Measurements from ENCODE around the gene CD81. TPM values are rescaled to one million over a fixed set of nuclear protein-coding genes. Genes with fewer than 3 reads are reported as not detected.

Gene CD81
- total RNA-seq, 4 donors from 2014 or later: 264 to 370 (median 298) TPM

DNA sequence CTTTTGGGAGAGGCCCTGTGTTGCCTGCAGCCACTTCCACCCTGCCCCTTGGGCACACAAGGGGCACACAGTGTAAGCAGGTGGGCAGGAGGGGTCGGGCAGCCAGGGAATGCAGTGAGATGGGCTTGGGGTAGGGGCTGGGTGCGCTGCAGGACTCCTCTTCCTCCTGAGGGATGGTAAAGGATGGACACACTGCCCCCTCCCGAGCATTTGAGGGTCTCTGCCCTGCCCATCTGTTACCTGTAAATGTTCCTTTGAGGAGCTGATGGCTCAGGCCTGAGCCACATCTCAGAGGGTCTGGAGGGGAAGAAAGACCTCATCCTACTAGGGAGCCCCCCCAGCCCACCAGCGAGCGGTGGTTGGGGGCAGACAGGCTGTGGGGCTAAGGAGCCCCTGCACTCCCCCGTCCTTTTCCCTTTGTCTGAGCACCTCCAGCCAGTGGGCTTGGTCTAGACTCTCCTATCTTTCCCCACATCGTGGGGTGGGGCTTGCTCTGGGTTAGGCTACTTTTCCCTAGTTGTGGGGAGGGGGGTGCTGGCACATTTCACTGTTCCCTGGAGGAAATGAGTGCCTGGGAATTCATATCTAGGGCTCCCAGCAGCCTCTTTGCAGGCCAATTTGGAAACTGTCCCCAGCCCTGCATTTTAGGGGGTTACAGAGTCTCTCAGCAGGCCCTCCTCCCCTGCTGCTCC is 21.7 kb downstream of the CD81 start:
- intact Hi-C loops (cut with DNase I): no loop called here
- Histone ChIP-seq H3K4me3 (replicated peaks in 1 of 3) (no peak overlapping the region), H3K27me3 (no peaks in the 10 kb centered on the region), H3K36me3 (peaks cover 36 to 39% of the 10 kb centered on the region in 2 donors), H3K27ac (peak overlapping the region in 2 of 3 donors; percentile 95 to 97), H3K4me1 (peaks cover 20 to 24% of the 10 kb centered on the region in 2 donors), H3K9me3 (no peaks in the 10 kb centered on the region)
- no peak for DNase-seq
- 55 to 62% methylated on average over 7 of the region's 7 CpGs for WGBS, 2 donors
- TF ChIP-seq POLR2A (IDR thresholded peaks at IDR 0.05): no peak
- TF ChIP-seq, protein P1, sequence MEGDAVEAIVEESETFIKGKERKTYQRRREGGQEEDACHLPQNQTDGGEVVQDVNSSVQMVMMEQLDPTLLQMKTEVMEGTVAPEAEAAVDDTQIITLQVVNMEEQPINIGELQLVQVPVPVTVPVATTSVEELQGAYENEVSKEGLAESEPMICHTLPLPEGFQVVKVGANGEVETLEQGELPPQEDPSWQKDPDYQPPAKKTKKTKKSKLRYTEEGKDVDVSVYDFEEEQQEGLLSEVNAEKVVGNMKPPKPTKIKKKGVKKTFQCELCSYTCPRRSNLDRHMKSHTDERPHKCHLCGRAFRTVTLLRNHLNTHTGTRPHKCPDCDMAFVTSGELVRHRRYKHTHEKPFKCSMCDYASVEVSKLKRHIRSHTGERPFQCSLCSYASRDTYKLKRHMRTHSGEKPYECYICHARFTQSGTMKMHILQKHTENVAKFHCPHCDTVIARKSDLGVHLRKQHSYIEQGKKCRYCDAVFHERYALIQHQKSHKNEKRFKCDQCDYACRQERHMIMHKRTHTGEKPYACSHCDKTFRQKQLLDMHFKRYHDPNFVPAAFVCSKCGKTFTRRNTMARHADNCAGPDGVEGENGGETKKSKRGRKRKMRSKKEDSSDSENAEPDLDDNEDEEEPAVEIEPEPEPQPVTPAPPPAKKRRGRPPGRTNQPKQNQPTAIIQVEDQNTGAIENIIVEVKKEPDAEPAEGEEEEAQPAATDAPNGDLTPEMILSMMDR (IDR thresholded peaks at IDR 0.05): no peak

DNA sequence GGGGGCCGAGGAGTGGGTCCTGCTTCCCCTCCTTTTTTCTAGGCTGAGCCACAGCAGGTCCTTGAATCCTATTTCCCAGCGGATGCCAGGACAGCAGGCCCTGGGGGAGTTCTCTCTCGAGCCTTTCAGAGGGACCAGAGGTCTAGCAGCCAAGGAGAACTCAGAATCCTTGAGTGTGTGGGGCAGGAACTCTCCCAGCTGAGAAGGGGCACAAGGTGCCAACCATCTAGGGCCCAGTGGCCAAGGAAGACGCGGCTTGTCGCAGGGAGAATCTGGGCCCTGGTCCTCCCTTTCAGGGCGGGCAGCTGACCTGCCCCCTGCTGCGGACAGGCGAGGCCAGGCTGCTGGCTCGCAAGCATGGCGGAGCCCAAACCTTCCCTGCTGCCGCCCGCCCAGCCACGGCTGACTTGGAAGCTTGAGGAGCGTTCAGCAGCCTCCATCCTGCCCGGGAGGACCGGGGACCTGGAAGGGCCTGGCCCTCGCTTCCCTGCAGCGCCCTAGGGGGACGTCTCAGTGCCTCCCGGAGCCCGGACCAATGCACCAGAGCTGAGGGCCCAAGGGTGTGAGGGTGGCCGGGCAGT is 22.5 kb downstream of the CD81 start:
- H3K4me3 ChIP-seq (replicated peaks in 1 of 3): peak overlapping the region; percentile 34 to 68 (median 57)
- H3K9me3 ChIP-seq: no peaks in the 10 kb centered on the region
- H3K4me1 ChIP-seq: peaks cover 20 to 24% of the 10 kb centered on the region in 2 donors
- H3K27me3 ChIP-seq: no peaks in the 10 kb centered on the region
- 8 to 38% methylated on average over 4 to 10 of the region's 23 CpGs for WGBS, 2 donors
- H3K36me3 ChIP-seq: peaks cover 37 to 40% of the 10 kb centered on the region in 2 donors
- DNase-seq: peak; percentile 25 to 34
- H3K27ac ChIP-seq: peak overlapping the region; percentile 95 to 97 (median 97)
- TF ChIP-seq POLR2A (IDR thresholded peaks at IDR 0.05): no peak
- TF ChIP-seq, protein P1 (IDR thresholded peaks at IDR 0.05): no peak
- intact Hi-C loops (cut with DNase I): no loop called here

DNA sequence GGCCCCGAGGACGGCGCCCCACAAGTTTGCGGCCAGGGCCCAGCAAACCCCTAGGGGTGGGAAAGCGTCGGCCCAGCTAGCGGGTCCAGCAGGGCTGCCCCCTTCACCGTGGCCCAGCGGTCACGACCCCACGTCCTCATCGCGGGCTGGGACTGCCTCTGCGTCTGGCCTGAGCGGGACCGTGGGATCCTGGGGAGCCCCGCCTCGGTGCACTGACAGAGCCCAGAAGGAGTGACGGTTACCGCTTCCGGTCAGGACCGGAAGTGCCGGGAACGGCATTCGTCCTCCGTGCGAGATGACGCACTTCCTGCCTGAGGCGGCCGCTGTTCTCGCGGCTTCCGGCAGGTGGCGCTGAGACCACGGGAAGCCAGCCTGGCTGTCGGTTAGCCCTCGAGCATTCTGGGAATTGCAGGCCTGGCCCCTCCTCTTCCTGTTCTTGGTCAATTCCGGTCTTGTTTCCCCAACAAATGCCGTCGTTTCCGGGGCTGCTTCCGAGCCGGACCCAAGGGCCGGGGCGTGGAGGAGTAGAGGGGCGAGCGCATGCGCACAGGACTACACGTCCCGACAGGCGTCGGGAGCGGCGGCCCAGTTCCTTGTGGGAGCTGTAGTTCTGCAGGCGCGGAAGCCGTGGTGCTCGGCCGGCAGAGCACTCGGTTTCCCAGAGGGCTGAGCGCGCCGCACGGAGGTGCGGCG is 23.1 kb downstream of the CD81 start, which contains the start of gene TSSC4:
Gene TSSC4 (plus strand): TSS at position 682 of the 693 bp plus-strand sequence. CDS start 1,884 bp downstream, outside the sequence.
- intact Hi-C loops (cut with DNase I): no loop called here

DNA sequence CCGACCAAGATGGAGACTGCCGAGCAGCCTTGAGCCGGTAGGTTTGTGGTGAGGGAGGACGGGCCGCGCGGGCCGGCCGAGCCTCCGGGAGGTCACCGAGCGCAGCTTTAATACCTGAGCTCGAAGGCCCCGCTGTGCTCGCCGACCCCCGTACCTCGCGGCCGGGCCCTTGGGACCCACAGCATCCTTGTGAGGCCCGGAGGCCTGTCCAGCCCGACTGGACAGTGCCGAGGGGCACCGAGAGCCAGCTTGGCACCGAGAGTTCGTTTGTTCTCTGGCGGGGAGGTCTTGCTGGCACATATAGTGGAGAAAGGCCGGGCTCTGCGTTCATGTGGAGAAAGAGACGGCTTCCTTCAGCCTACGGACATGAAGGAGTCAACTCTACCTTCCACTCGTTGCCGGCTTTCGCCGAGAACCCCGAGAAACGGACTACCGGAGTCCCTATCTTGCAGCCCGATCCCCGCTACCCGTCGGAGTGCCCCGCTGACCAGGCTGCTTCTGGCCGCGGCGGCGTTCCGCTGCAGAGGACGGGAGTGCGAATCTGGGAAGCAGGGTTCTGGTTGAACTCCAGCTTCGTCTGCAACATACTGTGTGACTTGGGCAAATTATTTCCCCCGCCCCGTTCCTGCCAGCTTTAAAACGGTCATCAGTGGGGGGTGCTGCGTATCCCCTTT is 23.8 kb downstream of the CD81 start:
- 0% methylated on average over 3 to 24 of the region's 55 CpGs for WGBS, 2 donors
- H3K27me3 ChIP-seq: no peaks in the 10 kb centered on the region
- H3K27ac ChIP-seq: peak overlapping the region; percentile 71 to 79 (median 75)
- TF ChIP-seq, protein P1 (IDR thresholded peaks at IDR 0.05): no peak
- no peak for TF ChIP-seq POLR2A (IDR thresholded peaks at IDR 0.05)
- no peak for DNase-seq
- intact Hi-C loops (cut with DNase I): no loop called here
- H3K36me3 ChIP-seq: peaks cover 27 to 30% of the 10 kb centered on the region in 2 donors
- H3K4me1 ChIP-seq: peaks cover 20 to 24% of the 10 kb centered on the region in 2 donors
- peak overlapping the region; percentile 92 to 100 (median 93) for H3K4me3 ChIP-seq (replicated peaks in 1 of 3)
- no peaks in the 10 kb centered on the region for H3K9me3 ChIP-seq

More for the DNA sequence above, 23.1 kb downstream of the CD81 start, which contains the start of gene TSSC4:
- Histone ChIP-seq H3K4me1 (peaks cover 20 to 24% of the 10 kb centered on the region in 2 donors), H3K27me3 (no peaks in the 10 kb centered on the region), H3K4me3 (replicated peaks in 1 of 3) (peak within 1 kb of the TSS; percentile 92 to 100 (median 93)), H3K36me3 (peaks cover 34 to 37% of the 10 kb centered on the region in 2 donors), H3K27ac (peak within 1 kb of the TSS; percentile 95 to 97 (median 97)), H3K9me3 (no peaks in the 10 kb centered on the region)
- 0 to 1% methylated on average over 20 to 27 of the region's 66 CpGs for WGBS, 2 donors
- DNase-seq: peak; percentile 100
- peak; percentile 22 to 91 for TF ChIP-seq POLR2A (IDR thresholded peaks at IDR 0.05)
- TF ChIP-seq, protein P1 (IDR thresholded peaks at IDR 0.05): peak; percentile 78 to 100 (median 98)

All from thyroid gland (tissue), 4 donors.